Activated CD4-positive, alpha-beta T cell treated with anti-CD3 and anti-CD28 coated beads for 4 hours (primary cell): Measurements from ENCODE around the gene ACTRT2.

ENCODE experiments used
- DNase-seq, 2 donors: peaks; one replicate each; pipeline ENCODE4 v3.0.0-alpha.2; 2020

ACTRT2 gene

GRCh38 chr1:3021233-3021671 lies at the start of gene ACTRT2:
Gene ACTRT2, plus strand, starts transcription at chr1:3021467. Its CDS starts 220 bp downstream, at chr1:3021687.
- no peak for DNase-seq

DNA sequence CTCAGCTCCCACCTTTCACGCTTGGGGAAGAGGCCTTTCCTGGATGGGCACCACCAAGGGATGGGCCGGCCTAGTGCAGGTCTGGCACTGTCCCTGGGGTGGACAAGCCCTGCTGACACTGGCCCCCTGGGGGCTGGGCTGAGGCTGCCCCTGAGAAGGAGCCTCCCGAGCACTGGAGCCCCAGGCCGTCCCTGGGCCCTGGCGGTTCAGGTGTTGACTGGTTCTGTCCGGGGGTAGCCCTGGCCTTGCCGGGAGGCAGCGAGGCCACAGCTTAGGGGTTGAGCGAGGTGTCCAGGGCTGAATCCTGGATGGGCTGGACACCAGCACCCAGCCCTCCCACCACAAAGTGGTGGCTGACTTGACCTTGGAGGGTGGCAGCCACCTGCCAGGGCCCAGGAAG lies 49.7 kb upstream of the ACTRT2 start:
- no peak for DNase-seq

DNA sequence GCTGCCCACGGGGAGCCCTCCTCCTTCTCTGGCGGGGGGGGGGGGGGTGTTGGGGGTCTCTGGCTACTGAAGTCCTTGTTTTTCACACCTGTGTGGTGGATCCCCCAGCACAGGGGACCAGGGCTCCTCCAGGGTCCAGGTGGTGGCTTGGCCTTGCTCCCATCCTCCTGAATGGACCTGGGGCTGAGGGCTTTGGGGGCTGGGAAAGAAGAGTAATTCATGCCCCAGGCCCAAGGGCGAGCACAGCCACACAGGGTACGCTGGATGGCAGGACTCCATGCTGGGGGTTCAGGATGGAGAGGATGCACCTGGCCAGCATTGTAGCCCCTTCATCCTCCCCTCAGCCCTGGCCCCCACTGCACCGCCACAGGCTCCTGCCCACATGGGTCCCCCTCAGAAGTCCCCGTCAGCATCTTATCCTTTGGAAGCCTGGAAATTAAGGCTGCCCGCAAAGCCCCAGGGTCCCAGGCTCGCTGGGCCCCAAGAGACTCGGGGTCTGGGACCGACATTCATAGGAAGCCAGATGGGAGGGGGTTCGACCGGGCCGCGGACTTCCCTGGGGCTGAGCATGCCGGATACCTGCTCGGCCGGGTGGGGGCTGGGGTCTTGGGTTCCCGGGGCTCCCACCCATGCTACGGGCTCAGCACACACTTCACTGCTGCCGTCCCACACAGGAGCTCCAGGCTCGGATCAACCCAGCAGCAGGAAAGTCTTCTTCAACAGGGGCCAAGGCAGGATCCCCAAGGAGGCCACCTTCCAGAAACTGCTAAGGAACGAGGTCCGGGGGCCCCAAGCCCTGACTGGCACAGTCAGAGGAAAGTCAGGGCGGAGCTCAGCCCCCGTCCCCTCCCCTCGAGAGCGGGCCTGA lies 49.0 kb upstream of the ACTRT2 start:
- no peak for DNase-seq

- no peak for DNase-seq
Observed at GRCh38 chr1:2972879-2973575, 48.2 kb upstream of the ACTRT2 start.

GRCh38 chr1:2973601-2974593 lies 47.4 kb upstream of the ACTRT2 start:
- no peak for DNase-seq

- no peak for DNase-seq
Observed at GRCh38 chr1:2974701-2975301, 46.5 kb upstream of the ACTRT2 start.

DNA sequence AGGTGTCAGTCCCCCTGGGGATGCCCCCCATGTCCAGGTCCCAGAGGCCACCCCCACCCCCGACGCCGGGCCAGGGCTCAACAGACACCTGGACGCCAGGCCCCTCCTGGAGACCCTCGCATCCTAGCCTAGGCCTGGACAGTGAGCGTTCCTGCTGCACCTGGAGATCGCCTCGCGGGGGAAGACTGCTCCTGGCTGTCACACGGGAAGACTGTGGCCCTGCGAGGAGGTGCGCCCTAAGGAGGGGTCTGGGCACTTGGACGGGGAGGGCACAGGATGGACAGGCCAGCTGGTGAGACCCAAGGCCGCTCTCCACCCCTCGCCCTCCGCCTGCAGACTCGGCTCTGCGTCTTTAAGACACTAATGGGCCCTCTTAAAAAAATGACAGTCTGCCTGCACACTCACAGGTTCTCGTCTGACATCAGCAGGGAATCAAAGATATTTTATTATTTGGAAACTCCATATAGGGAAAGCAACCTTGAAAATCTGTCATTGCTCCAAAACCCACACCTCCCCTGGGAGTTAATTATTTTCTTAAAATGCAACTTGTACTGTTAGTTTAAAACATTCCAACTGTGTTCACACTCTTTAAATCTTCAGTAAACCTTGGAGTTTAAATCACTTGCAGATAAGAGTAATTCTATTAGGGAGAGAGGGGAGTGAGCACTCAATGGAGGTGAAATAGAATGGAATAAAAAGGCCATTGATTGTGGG lies 45.6 kb upstream of the ACTRT2 start:
- DNase-seq = no peak

DNA sequence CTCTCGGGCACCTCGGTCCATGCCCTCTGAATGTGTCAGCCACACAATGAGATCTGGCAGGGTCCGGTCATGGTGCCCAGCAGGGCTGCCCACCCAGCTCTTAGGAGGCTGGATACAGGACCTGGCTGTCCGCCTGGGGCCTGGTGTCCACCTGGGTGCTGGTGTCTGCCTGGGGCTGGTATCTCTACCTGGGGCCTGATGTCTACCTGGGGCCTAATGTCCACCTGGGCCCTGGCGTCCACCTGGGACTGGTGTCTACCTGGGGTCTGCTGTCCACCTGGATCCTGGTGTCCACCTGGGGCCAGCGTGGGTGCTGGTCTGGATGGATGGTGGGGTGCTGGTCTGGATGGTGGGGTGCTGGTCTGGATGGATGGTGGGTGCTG lies 45.1 kb upstream of the ACTRT2 start:
- no peak for DNase-seq

DNA sequence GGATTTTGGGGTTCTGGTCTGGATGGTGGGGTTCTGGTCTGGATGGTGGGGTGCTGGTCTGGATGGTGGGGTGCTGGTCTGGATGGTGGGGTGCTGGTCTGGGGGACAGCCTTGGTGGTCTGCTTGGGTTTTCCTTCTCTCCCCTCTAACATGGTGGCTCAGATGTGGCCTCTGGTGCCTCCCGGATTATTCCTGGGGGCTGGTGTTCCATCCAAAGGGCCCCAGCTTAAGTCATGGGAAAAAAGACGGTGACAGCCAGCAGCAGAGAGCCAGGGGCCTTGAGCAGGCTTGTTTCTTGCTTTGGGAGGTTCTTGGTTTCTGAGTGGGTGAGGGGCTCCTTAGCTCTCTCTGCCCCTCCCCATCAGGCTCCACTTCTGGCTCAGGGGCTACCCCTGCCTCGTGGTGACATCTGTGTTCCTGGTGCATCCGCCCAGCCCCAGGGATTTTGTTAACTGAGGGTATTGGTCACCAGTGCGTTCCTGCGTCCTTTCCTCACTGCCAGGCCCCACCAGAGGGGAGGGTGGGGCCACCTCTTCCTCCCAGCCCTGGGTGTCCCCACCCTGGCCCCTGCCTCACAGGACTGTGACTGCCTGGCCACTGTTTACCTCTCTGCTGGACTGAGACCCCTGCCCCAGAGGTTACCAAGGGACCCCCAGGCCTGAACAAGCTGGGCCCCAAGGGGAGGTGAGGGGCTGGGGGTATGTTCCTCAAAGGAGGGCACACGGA lies 43.2 kb upstream of the ACTRT2 start:
- no peak for DNase-seq

DNA sequence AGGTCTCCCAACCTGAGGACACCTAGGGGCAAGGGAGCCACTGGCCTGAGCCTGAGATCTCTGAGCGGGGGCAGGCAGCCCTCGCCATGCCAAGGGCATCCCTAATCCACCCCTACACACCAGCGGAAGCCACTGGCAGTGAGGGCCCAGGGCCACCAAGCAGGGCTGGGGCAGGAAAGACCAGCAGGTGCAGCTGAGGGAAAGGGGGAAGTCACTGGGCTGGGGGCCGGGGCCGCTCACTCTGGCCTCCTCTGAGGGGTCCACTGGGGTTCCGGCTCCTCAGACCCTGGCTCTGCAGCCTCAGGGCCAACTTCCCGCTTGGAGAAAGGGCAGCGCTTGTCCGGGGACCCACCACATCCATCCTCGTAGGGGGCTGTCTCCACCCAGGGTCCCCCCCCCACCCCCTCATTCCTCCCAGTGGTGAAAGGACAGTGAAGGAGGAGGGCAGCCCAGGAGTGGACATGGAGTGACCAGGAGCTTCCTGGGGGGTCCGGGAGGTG lies 42.5 kb upstream of the ACTRT2 start:
- DNase-seq = no peak

GRCh38 chr1:2979191-2980072 lies 41.8 kb upstream of the ACTRT2 start:
- DNase-seq = no peak

DNA sequence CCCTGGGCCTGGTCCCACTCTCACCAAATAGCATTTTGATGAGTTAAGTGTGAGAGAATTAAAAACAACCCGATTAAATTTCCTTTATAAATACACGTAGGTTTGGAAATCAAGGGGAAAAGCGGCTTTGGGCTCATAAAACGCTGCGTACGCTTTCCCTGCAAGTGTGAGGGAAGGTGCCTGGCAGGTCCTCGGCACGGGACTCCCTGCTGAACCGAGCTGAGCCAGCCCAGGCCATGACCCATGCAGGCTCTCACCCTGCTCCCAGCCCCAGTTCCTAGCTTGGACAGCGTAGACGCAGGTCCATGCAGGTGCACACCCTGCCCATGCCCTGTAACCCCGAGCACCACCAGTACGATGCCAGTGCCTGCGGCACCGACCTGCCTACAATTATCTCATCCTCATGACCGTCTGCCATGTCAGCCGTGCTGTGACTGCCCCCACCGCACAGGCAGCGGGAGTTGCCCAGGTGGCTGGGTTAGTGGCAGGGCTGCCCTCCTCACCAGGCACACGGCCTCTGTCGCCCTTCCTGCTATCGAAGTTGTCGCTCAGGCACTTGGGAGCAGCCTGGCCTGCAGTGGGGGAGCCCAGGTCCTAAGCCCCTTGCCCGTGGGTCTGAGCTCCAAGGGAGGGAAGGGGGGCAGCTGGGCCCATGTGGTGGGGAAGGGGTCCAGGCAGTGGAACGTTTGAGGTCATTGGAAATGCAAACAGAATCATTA lies 41.0 kb upstream of the ACTRT2 start:
- no peak for DNase-seq

GRCh38 chr1:2980849-2981248 lies 40.4 kb upstream of the ACTRT2 start:
- no peak for DNase-seq

- DNase-seq = no peak
Observed at GRCh38 chr1:2981388-2981787, 39.9 kb upstream of the ACTRT2 start.

GRCh38 chr1:2981981-2982614 lies 39.2 kb upstream of the ACTRT2 start:
- no peak for DNase-seq

DNA sequence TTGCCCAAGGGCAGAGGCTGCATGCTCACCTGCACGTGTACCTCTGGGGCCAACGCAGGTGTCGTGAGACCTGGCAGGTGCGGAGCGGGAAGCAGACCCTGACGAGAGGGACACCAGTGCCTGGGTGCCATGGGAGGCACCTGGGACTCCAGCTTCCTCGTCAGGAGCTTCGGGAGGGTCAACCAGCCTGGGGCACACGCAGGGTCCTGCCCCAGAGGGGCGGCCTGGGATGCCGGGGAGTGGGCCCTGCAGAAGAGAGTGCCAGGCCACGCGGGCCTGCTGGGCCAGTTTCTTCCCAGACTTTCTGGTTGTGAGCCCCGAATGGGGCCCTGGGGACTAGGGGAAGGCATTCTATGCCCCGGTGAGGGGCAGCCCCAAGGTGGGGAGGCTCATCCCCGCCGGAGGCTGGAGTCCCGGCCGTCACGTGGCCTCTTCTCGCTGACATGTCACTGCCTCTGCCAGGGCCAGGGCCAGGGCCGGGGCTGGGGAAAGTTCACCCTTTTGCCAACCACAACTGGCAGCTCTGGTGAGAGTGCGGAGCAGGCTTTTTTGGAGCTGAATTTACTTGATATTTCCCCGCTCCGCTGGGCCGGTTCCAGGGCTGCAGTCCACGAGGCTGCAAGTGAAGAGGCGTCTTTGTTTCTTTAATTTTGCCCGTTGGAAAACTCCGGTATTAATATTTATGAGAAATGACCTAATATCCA lies 38.5 kb upstream of the ACTRT2 start:
- no peak for DNase-seq

GRCh38 chr1:2983319-2983705 lies 38.0 kb upstream of the ACTRT2 start:
- no peak for DNase-seq
